HG03039 (cell line): ENCODE measurements around the gene IGSF5.
"Not testable (repeated sequence)": the region's sequence is repeated elsewhere in the genome, so short reads cannot be mapped to it uniquely, and the experiment has no call there.

Experiments used
- ATAC-seq: cut with Tn5 transposase; IDR thresholded peaks from one replicate; pipeline ENCODE4 v1.9.1; 2021; ENCODE audit warnings: mild to moderate bottlenecking, moderate library complexity; ENCODE audit not compliant: unreplicated experiment

Gene IGSF5

GRCh38 chr21:39737376-39738000 is 7.5 kb upstream of the IGSF5 start:
- no peak for ATAC-seq

- ATAC-seq = no peak
Measured at GRCh38 chr21:39738566-39738965, 6.4 kb upstream of the IGSF5 start.

GRCh38 chr21:39739531-39739930 is 5.5 kb upstream of the IGSF5 start:
- ATAC-seq = not testable (repeated sequence)

GRCh38 chr21:39742561-39742960 is 2.4 kb upstream of the IGSF5 start:
- not testable (repeated sequence) for ATAC-seq

- ATAC-seq = not testable (repeated sequence)
Measured at GRCh38 chr21:39745332-39745731, 349 bp downstream of the IGSF5 start.

GRCh38 chr21:39750670-39751069 is 5.7 kb downstream of the IGSF5 start:
- ATAC-seq = no peak

- ATAC-seq = no peak
Measured at GRCh38 chr21:39754811-39755210, 9.8 kb downstream of the IGSF5 start.

- ATAC-seq = no peak
Measured at GRCh38 chr21:39756285-39756684, 11.3 kb downstream of the IGSF5 start.

GRCh38 chr21:39763272-39763970 is 18.4 kb downstream of the IGSF5 start:
- no peak for ATAC-seq

- no peak for ATAC-seq
Measured at GRCh38 chr21:39774227-39774626, 29.2 kb downstream of the IGSF5 start.

- ATAC-seq = no peak
Measured at GRCh38 chr21:39775816-39776215, 30.8 kb downstream of the IGSF5 start.

- no peak for ATAC-seq
Measured at GRCh38 chr21:39776589-39776988, 31.6 kb downstream of the IGSF5 start.

GRCh38 chr21:39781331-39781730 is 36.3 kb downstream of the IGSF5 start:
- ATAC-seq = no peak

- ATAC-seq = no peak
Measured at GRCh38 chr21:39788383-39788782, 43.4 kb downstream of the IGSF5 start.

- no peak for ATAC-seq
Measured at GRCh38 chr21:39796466-39796865, 51.5 kb downstream of the IGSF5 start.

- no peak for ATAC-seq
Measured at GRCh38 chr21:39799178-39799577, 54.2 kb downstream of the IGSF5 start.

GRCh38 chr21:39800311-39800710 is 55.3 kb downstream of the IGSF5 start:
- ATAC-seq = no peak

- no peak for ATAC-seq
Measured at GRCh38 chr21:39802217-39802616, 57.2 kb downstream of the IGSF5 start.

- no peak for ATAC-seq
Measured at GRCh38 chr21:39803393-39803792, 58.4 kb downstream of the IGSF5 start.

GRCh38 chr21:39804240-39804639 is 59.3 kb downstream of the IGSF5 start:
- no peak for ATAC-seq

- ATAC-seq = no peak
Measured at GRCh38 chr21:39805983-39806382, 61.0 kb downstream of the IGSF5 start.

GRCh38 chr21:39807738-39808137 is 62.8 kb downstream of the IGSF5 start:
- ATAC-seq = no peak

- ATAC-seq = no peak
Measured at GRCh38 chr21:39809936-39810335, 65.0 kb downstream of the IGSF5 start.
